Inferior parietal cortex (tissue), 1 donor: ENCODE results near the gene MYD88.

Experiments
- DNase-seq: peaks from one replicate; pipeline ENCODE4 v3.0.0-alpha.2; 2016; ENCODE audit errors: extremely low spot score

The MYD88 gene

DNA sequence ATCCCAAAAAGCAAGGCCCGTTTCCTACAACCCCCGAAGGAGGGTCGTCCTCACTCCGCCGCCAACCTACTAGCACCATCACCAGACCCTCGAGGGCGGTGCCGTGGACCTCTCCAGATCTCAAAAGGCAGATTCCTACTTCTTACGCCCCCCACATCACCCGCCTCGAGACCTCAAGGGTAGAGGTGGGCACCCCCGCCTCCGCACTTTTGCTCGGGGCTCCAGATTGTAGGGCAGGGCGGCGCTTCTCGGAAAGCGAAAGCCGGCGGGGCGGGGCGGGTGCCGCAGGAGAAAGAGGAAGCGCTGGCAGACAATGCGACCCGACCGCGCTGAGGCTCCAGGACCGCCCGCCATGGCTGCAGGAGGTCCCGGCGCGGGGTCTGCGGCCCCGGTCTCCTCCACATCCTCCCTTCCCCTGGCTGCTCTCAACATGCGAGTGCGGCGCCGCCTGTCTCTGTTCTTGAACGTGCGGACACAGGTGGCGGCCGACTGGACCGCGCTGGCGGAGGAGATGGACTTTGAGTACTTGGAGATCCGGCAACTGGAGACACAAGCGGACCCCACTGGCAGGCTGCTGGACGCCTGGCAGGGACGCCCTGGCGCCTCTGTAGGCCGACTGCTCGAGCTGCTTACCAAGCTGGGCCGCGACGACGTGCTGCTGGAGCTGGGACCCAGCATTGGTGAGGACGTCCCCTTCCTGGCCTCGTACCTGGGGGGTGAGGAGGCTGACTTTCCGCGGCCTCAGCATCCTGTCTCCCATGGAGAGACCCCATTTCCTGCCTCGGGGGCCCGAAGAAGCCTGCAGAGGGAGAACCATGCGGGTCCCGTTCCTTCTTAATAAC is at the start of gene MYD88:
MYD88 (plus strand) TSS at position 313 of the 842 bp plus-strand sequence; CDS start at position 353, 40 bp downstream.
- no peak for DNase-seq

DNA sequence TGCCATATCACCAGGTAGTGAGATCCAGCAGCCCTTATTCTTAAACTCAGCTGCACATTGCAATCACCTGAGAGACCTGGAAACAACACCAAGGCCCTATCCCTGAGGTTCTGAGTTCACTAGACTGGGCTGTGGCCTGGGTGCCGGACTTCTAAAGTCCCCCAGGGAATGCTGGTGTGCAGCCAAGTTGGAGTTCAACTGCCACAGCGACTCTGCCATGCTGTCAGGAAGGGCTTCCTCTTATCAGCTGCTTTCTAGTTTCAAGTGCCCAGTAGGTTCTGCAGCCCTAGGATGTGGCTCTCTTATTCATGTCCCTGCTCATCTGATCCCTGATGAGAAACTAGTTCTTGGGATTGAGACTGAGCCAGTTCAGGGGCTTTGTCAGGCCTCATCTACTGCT is 49.3 kb upstream of the MYD88 start:
- no peak for DNase-seq

DNA sequence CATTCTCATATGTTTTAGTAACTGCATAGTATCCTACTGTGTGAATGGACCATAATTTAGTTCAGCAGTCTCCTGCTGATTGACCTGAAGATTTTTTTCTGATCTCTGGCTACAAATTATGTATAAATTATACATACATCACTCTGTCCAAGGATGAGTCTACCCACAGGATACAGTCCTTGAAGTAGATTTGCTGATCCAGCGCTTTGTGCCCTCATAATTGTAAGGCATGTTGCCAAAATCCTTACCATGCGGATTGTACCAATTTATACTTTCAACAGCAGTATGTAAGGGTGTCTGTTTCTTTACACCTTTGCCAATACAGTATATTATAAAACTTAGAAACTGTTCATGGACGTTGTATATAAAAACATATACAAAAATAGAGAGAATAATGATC is 48.0 kb upstream of the MYD88 start:
- DNase-seq: no peak

DNA sequence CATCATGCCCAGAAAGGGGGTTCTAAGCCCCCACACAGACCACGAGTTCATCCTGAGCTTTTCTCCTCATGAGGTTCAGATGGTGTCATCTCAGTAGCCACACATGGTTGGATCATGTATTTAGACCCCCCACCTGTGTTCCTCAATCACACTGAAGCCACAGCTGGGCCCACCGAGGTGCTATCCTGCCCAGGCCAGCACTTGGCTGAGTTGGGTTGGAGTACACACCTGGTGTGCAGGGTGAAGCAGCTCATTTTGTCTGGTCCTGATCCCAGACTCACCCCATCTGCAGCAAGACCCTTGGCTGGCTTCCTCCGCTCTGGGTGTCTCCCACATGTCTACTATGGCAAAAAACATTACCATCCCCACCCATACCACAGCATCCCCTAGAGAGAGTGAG is 43.5 kb upstream of the MYD88 start:
- no peak for DNase-seq

DNA sequence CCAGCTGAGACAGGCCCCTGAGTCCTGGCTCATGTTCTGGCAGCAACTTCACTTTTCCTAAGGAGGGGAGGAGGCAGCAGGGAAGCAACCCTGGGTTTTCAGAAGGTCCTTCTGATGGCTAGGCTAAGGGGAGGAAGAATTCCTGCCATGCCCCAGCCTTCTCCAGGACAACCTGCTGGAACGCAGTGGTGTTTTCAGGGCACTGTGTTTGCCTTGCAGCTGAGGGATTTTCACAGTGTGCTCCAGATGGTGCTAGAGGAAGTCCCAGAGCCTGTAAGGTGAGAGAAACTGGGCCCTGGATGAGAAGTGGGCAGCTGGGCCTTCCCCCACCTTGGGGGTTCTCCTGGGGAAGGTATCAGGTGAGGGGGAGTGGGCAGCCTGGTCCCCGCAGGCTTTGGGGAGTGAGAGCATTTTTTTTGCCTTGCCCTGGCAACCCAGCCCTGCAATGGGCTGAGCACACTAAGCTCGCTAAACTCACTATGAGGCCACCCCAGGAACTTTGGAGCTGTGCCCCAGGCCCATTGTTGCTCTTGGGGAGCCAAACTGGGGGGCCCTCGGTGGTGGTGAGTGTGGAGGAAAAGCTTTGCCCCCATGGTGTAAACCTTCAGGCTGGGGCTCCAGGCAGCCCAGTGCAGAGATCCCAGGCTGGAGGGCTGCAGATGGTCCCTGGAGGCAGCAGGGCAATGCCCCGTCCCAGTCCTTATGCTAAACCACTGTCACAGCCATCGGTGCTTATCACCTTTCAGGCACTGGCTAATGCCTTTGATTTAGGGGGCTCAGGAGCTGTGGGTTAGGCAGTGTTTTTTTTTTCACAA is 42.6 kb upstream of the MYD88 start:
- no peak for DNase-seq

DNA sequence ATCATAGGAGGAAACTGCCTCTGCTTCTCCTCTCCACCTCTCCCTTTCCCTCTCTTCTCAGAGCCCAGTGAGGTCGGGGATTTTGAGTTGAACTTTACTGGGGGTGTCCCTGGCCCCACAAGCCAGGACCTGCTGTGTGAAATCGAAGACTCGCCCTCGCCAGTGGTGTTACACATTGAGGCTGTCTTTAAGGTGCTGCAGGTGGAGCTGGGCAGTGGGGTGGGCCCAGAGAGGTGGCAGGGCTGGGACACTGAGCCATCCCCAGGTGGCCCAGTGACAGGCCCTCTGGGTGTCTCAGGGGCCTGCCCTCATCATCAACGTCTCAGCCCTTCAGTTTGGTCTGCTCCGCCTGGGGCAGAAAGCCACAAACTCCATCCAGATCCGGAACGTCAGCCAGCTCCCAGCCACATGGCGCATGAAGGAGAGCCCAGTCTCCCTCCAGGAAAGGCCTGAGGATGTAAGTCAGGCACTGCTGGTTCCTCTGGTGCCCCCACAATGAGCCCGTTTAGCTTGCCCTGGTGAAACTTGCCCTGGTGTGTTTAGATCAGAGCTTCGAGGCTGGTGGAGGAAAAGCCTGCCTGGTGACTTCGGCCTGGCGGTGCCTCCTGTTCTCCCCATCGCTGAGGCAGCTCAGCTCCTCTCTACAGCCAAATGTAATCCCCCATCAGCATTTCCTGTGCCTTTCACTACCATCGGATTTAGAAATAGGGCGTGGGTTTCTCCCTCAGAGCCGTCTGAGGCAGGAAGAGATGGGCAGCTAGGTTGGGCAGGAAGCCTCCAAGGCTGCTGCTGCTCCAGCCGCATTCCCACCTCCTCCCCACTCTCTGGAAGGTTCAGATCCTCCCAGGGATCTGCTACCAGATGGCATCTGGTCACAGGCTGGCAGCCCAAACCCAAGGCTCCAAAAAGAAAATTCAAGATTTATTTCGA is 40.8 kb upstream of the MYD88 start:
- DNase-seq: no peak

DNA sequence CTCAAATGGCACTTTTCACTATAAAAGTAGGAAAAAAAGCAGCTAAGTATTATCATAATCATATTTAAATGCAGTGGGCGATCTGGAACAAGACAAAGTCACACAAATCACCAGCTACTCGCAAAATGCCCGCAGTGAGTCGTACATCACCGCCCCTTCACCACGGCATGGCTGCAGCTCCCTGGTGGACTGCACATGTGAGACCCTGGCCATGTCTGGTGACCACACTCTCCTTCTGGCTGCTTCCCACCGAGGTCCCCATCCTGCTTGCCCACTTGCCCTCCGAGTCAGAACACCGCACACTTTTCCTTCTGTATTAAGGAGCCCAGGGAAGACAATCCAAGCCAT is 40.1 kb upstream of the MYD88 start:
- no peak for DNase-seq

DNA sequence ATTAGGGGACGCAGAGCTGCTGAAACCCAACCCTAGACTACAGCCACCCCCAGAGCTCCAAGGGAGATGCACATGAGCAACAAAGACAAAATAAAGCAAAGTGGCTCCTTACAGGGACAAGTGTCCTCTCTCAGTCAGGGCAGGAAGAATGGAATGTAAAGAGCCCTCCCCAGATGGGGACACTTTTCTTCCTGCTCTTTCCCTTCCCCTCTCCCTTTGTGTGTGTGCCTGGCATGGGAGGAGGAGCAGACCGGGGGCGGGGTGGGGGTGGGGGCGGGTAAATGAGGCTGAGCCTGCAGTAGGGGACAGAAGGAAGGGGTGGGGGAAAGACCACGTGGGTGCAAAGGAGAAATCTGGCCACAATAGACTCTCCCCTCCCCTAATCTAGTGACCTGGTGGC is 38.9 kb upstream of the MYD88 start:
- DNase-seq: no peak

DNA sequence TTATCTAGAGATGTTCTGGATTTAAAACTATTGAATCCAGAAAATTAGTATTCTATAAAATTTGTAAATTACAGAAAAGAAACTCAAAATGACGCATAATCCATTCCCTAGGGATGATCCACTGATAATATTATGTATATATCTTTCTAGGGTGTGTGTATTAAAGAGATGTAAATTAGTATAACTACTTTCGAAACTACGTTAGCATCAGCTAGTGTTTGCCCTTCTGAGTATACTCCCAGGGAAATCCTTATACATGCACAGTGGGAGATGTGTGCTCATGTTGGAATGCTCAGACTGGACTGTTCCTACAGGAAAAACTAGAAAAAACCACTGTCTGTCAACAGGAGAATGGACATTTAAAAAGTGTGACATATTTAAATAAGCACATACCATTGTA is 38.0 kb upstream of the MYD88 start:
- no peak for DNase-seq

DNA sequence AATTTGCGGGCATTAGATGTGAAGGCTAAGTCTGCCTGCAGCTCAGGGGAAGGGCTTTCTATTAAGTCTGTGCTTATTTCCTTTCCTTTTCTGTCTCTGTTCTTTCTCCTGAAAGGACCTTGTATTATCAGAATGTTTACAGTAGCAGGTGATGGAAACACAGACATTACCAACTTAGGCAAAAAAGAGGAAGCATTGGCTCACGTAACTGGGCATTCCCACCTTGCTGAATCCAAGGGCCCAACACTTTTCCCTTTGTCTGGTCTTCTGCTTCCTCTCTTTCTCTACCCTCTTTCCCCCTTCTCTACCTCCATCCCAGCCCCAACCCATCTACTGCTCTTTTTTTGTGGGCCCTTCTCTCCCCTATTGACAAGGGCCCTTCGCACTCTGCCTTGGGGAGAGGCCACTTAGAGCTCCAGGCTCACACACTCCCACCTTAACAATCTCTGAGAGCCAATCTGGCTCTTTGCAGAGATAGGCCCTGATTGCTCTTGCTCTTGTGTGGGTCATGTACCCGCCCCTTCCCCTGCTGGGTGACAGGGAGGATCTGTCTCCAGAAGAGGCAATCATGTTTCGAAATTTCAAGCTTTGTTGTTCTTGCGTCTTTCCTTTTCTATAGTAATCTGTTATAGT is 36.5 kb upstream of the MYD88 start:
- no peak for DNase-seq

DNA sequence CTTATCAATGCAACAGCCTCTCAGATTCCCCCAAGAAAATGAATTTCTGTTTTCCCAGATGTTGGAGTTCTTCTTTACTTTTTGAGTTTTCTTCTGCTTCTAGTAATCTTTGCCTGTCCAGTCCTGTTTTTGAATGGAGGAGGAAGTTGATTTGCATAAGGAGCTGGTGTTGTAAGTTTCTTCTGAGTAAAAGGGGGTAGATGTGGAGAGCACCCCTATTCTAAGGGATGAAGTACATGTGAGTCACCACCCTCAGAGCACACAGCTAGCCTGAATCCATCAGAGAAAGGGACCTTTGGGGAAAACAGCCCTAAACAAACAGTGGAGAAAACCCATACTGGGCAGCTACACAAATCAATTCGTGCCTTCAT is 36.0 kb upstream of the MYD88 start:
- DNase-seq: no peak

DNA sequence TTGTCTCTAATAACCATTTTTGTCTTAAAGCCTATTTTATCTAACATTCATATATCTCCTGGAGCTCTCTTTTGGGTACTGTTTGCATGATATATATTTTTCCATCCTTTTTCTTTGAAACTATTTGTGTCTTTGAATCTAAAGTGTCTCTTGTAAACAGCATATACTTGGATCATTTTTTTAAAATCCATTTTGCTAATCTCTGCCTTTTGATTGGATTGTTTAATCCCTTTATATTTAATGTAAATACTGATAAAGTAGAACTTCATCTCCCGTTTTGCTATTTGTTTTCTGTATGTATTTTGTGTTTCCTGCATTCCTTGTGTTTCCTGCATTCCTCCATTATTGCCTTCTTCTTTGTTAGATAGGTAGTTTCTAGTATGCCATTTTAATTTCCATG is 32.9 kb upstream of the MYD88 start:
- DNase-seq: no peak

DNA sequence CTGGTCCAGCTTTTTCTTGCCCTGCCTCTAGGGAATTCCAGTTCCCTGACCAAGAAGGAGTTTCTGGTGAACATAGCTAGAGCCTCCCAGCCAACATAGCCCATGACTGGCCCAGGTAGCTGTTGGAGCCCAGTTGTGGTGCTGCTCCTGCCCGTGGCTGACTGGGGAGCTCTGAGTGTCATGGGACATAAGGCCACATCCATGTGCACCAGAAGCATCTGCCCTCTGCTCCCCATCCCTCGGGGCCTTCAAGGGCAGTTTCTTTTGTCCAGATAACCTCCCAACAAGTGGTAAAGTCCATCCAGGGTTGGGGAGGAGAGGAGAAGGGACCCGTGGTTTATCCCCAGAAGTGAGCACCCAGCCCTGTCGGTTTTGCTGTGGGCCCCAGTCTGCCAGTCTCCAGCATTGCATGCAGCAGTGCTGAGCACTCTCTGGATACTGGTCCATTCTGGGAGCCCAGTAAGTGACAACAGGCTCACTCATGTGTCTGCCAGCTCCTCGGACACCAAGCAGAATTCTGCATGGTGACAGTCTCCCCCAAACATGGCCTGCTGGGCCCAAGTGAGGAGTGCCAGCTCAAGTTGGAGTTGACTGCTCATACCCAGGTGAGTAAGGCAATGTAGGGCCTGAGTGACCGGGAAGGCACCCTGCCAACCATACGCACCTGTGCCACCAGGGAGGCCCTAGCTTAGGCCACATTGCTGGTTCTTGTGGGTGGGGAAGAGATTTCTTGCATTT is 30.4 kb upstream of the MYD88 start:
- no peak for DNase-seq

DNA sequence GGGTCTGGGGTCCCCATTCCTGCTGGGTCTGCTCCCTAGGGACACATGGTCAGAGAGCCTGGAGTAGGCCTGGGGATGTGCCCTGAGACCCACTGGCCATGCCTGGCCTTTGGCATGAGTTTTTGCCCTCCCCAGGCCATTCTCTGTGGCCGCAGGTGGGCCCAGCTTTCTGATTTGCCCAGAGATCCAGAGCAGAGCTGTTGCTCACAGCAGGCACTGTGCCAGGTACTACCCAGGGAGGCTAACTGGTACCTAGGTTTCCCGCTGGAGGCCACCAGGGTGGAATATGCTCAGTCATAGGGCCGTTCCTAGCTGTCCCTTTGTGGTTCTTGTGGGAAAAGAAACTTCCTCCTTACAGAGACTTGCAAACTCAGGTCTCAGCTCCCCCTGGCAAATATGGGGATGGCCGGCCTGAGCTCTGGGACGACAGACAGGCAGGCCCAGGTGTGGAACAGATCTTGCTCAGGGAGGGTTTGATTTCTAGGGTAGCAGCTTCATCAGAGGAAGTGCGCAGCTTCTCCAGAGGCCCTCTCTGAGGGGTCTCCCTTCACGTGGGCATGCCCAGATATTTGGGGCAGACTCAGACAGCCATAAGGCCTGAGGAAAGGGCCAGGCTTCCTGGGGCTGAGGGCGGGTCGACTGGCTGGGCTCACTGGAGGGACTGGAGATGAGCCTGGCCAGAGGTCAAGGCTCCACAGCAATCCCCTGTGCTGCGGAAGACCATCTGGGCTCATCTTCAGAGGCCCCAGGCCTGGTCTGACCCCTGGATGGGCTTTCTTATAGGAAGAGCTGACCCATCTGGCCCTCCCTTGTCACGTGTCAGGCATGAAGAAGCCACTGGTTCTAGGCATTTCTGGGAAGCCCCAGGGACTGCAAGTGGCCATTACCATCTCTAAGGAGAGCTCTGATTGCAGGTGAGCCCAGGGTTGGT is 29.5 kb upstream of the MYD88 start:
- DNase-seq: no peak

DNA sequence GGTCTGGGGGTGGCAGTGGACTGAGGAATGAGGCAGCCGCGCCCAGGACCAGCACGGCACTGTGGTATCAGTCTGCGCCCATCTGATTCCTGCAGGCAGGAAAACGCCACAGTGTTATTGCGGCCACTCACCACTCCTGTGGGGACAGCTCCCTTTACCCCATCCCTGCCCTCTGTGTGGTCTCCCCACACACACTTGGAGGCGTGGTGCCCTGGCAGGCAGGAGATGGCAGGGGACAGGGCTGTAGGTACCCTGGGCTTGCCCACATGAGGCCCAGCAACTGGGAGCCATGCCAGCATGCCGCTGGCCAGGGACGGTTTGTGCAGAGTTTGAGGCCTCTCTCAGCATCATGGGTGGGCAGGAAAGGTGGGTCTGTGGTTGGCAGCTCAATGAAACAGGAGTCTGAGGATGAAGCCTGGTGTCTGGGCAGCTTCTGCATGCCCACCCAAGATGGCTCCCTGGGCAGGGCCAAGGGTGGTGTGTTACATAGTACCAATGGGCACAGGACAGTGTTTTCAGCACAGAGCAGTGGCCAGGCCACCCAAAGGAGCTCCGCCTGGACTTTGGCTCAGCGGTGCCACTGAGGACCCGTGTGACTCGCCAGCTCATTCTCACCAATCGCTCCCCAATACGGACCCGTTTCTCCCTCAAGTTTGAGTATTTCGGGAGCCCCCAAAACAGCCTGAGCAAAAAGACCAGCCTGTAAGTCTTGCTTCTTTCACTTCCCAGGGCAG is 28.7 kb upstream of the MYD88 start:
- no peak for DNase-seq

DNA sequence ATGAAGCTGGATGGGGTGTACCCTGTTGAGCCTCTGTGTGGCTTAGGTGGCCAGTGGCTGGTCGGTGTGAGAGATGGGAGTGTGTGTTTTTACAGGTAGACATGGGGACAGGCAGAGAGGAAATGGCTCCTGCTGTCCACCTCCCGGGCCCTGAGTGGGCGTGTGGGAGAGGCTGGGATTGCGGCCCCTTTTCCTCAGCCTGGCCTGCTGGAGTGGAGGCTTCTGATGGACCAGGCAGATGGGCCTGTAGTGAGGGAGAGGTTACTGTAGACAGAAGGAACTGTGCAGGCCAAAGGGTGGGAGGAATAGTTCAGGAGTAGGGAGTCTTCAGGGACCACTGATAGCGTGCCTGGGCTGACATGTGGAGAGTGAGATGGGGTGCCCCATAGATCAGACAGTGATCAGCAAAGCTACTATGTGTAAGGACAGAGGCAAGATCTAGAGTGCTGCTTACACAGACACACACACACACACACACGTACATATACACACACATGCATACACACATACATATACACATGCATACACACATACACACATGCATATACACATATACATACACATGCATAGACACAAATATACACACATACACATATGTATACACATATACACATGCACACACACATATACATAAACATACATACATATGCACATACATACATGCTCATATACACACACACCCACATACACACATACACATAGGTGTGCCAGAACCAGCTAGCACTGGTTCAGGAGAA is 28.0 kb upstream of the MYD88 start:
- no peak for DNase-seq

DNA sequence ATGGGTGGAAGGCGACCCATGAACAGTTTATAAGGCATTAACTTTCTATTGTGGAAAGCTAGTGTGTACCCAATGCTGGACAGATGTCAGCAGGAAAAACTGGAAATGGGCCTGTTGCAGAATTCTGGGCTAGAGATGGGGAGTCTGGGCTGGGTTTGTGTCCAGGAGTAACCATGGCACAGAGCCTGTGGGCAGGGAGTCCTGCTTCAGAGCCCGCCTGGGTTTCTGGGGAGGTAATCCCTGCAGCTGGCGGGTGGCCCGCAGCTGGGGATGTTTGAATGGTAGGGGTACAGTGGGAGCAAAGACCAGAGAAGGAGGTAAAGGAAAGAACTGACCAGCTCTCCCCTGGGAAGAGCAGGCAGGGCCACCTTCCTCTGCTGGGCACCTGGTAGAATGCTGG is 27.3 kb upstream of the MYD88 start:
- no peak for DNase-seq

DNA sequence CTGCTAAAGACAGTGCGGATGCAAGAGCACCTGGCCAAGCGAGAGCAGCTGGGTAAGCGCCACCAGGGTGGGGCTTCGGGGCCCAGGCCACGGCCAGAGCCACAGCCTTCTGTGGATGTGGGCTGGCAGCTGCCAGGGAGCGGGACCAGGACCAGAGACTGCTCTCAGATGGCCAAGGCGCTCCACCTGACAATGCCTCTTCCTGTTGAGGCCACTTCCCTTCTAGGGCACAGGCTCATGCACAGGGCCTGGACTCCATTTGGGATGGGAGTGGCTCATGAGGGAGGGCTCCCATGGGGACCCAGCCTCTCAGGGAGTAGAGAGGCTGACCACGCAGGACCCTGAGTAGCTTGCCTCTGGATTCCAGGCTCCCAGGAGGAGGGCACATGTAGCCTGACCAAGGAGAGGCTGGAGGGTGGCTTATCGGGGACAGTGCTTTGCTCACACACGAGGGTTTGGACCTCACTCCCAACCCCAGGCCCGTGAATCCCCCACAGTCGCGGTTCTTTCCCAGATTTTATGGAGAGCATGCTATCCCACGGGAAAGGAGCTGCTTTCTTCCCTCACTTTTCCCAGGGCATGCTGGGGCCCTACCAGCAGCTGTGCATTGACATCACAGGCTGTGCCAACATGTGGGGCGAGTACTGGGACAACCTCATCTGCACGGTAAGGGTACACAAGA is 26.6 kb upstream of the MYD88 start:
- no peak for DNase-seq
